Calu3 (cell line): ENCODE data around the gene ZBTB7B. TPM values are rescaled to one million over a fixed set of nuclear protein-coding genes. Genes with fewer than 3 reads are reported as not detected.
A peak's percentile ranks its signal among the peaks of the same experiment; 100 is the strongest.

Source experiments
- BruUV-seq: library from RNA; stranded (reverse); fragments of 400-500 nt; replicated peaks from 2 replicates; lab custom pipeline; 2021; lab: Mats Ljungman, UMichigan
- CTCF ChIA-PET: fragments of 300-600 bp; sonication (Branson Sonifier 250); formaldehyde crosslinking; loops from one replicate; lab custom pipeline; 2022; ENCODE audit warnings: antibody characterized with exemption; lab: Charles Lee
- DNase-seq: peaks from one replicate; pipeline ENCODE4 v3.0.0; 2022
- H3K27ac Mint-ChIP-seq: one replicate; pipeline ENCODE4 v1.8.0; 2022; ENCODE audit warnings: mixed read lengths; ENCODE audit not compliant: unreplicated experiment
- H3K27me3 Mint-ChIP-seq: one replicate; pipeline ENCODE4 v1.8.0; 2022; ENCODE audit warnings: mixed read lengths; ENCODE audit not compliant: unreplicated experiment
- H3K36me3 Mint-ChIP-seq: one replicate; pipeline ENCODE4 v1.8.0; 2022; ENCODE audit warnings: mild to moderate bottlenecking, moderate library complexity, mixed read lengths; ENCODE audit not compliant: insufficient read depth, unreplicated experiment
- H3K4me1 Mint-ChIP-seq: one replicate; pipeline ENCODE4 v1.8.0; 2022; ENCODE audit warnings: mild to moderate bottlenecking, low read depth, mixed read lengths; ENCODE audit not compliant: unreplicated experiment
- H3K4me3 Mint-ChIP-seq: one replicate; pipeline ENCODE4 v1.8.0; 2022; ENCODE audit warnings: mild to moderate bottlenecking, low read depth, moderate library complexity, mixed read lengths; ENCODE audit not compliant: unreplicated experiment
- H3K9me3 Mint-ChIP-seq: one replicate; pipeline ENCODE4 v1.8.0; 2022; ENCODE audit warnings: low read depth, mixed read lengths; ENCODE audit not compliant: unreplicated experiment
- intact Hi-C: fragments of 100-400 bp; cut with micrococcal nuclease; formaldehyde crosslinking; loops from one replicate; pipeline ENCODE4 v1.10.0; 2022; ENCODE audit not compliant: unreplicated experiment
- total RNA-seq: library from RNA; stranded (reverse); gene quantifications from 2 replicates; pipeline ENCODE4 v1.2.3, GENCODE V29; 2022
- TF ChIP-seq, protein P1 (sequence below): fragments of 200-600 bp; IDR thresholded peaks from one replicate; pipeline ENCODE4 v1.8.0; 2022; ENCODE audit warnings: antibody characterized with exemption; ENCODE audit not compliant: unreplicated experiment

ZBTB7B gene
- total RNA-seq, 1 experiment from 2014 or later: 64.7 TPM

DNA sequence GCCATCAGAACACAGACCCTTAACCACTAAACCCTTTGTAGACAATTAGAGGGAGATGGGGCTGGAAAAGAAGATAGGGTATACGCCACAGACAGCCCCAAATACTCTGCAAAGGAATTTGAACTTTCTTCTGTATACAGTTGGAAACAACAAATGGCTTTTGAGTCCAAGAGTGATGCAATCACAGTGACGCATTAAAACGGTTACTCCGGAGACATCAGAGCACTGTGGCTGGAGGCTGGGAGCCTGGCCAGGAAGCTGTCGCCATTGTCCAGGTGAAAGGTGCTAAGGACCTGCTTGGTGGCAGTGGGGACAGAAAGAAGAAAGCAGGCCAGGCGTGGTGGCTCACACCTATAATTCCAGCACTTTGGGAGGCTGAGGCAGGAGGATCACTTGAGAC lies 15.3 kb upstream of the ZBTB7B start:
- no peaks in the 10 kb centered on the region for H3K9me3 Mint-ChIP-seq
- BruUV-seq: no TSS peak
- TF ChIP-seq, protein P1, sequence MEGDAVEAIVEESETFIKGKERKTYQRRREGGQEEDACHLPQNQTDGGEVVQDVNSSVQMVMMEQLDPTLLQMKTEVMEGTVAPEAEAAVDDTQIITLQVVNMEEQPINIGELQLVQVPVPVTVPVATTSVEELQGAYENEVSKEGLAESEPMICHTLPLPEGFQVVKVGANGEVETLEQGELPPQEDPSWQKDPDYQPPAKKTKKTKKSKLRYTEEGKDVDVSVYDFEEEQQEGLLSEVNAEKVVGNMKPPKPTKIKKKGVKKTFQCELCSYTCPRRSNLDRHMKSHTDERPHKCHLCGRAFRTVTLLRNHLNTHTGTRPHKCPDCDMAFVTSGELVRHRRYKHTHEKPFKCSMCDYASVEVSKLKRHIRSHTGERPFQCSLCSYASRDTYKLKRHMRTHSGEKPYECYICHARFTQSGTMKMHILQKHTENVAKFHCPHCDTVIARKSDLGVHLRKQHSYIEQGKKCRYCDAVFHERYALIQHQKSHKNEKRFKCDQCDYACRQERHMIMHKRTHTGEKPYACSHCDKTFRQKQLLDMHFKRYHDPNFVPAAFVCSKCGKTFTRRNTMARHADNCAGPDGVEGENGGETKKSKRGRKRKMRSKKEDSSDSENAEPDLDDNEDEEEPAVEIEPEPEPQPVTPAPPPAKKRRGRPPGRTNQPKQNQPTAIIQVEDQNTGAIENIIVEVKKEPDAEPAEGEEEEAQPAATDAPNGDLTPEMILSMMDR: no peak
- no peak overlapping the region for H3K4me3 Mint-ChIP-seq
- no peak for DNase-seq
- CTCF ChIA-PET: interaction anchor here (0.9 kb wide), 1 partner anchor 31 kb away, joined by 3 read pairs; the partner anchor contains the start of gene PBXIP1
- H3K36me3 Mint-ChIP-seq: peaks cover 21% of the 10 kb centered on the region
- no peak overlapping the region for H3K27ac Mint-ChIP-seq
- H3K4me1 Mint-ChIP-seq: peaks cover 7% of the 10 kb centered on the region
- no peaks in the 10 kb centered on the region for H3K27me3 Mint-ChIP-seq
- intact Hi-C loops: no loop called here

DNA sequence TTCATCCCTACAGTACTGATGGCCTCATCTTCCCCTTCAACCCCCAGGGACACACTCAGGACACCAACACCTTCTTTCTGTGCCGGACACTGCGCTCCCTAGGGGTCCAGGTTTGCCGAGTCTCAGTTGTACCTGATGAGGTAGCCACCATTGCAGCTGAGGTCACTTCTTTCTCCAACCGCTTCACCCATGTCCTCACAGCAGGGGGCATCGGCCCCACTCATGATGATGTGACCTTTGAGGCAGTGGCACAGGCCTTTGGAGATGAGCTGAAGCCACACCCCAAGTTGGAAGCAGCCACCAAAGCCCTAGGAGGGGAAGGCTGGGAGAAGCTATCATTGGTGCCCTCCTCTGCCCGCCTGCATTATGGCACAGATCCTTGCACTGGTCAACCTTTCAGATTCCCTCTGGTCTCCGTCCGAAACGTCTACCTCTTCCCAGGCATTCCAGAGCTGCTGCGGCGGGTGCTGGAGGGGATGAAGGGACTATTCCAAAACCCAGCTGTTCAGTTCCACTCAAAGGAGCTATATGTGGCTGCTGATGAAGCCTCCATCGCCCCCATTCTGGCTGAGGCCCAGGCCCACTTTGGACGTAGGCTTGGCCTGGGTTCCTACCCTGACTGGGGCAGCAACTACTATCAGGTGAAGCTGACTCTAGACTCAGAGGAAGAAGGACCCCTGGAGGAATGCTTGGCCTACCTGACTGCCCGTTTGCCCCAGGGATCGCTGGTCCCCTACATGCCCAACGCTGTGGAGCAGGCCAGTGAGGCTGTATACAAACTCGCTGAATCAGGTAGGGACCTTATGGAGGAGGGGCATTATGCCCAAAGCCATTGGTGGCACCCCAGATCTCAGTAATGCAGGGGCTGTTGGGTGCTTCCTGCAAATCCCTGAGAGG lies 14.3 kb upstream of the ZBTB7B start:
- no peak for DNase-seq
- BruUV-seq: no TSS peak
- no peak overlapping the region for H3K27ac Mint-ChIP-seq
- TF ChIP-seq, protein P1: peak; percentile 18
- peaks cover 7% of the 10 kb centered on the region for H3K4me1 Mint-ChIP-seq
- H3K27me3 Mint-ChIP-seq: no peaks in the 10 kb centered on the region
- H3K4me3 Mint-ChIP-seq: no peak overlapping the region
- CTCF ChIA-PET: interaction anchor here (0.9 to 1.2 kb wide), 3 partner anchors 12 to 32 kb away, joined by 3 to 4 read pairs (median 4); partner anchors contain the start of gene PBXIP1
- no peaks in the 10 kb centered on the region for H3K9me3 Mint-ChIP-seq
- peaks cover 30% of the 10 kb centered on the region for H3K36me3 Mint-ChIP-seq
- intact Hi-C loops: no loop called here

DNA sequence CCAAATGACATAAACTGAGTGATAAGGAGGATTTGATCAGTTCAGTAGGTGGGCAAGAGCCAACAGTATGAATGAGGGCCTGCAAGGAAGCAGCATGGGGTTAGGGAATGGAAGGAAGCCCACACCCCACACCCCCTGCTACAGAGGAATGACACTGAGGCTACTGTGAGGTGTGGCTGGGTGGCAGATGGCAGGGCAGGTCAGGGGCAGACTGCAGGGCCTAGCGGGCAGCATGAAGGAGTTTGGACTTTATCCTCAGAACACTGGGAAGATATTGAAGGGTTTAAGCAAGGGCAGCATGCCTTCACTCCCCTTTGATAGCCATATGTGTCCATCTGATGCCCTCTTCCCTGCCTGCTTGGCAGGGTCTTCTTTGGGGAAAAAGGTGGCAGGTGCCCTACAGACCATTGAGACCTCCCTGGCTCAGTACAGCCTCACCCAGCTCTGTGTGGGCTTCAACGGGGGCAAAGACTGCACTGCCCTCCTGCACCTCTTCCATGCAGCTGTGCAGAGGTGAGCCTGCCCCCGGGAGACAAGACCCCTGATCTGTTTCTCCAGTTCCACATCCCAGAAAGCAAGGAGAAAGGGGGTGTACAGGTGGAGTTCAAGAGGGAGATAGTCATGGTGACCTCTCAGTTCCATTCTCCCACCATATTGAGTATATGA lies 13.3 kb upstream of the ZBTB7B start:
- Mint-ChIP-seq H3K4me3 (no peak overlapping the region), H3K9me3 (no peaks in the 10 kb centered on the region), H3K27ac (no peak overlapping the region), H3K27me3 (no peaks in the 10 kb centered on the region), H3K4me1 (peaks cover 1% of the 10 kb centered on the region), H3K36me3 (peaks cover 38% of the 10 kb centered on the region)
- DNase-seq: no peak
- intact Hi-C loops: no loop called here
- no TSS peak for BruUV-seq
- TF ChIP-seq, protein P1: no peak
- CTCF ChIA-PET: interaction anchor here (0.9 kb wide), 1 partner anchor 23 kb away, joined by 3 read pairs; no protein-coding TSS in a partner anchor

DNA sequence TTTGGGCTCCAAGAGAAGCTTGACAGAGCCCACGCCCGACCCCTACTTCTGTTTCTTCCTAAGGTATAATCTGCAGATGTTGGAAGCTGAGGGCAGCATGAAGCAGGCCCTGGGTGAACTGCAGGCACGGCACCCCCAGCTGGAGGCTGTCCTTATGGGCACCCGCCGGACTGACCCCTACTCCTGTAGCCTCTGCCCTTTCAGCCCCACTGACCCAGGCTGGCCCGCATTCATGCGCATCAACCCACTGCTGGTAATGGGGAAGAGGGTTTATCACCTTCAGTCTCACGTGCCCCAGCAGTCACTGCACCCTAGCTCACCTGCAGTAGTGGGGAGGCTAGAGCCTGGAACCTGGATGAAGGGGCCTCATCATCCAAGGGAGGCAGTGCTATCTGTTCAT lies 12.3 kb upstream of the ZBTB7B start:
- Mint-ChIP-seq H3K9me3 (no peaks in the 10 kb centered on the region), H3K27me3 (no peaks in the 10 kb centered on the region), H3K27ac (no peak overlapping the region), H3K4me3 (no peak overlapping the region), H3K4me1 (no peaks in the 10 kb centered on the region), H3K36me3 (peaks cover 39% of the 10 kb centered on the region)
- intact Hi-C loops: no loop called here
- BruUV-seq: no TSS peak
- no peak for DNase-seq
- TF ChIP-seq, protein P1: no peak
- CTCF ChIA-PET: interaction anchor here (0.9 kb wide), 1 partner anchor 24 kb away, joined by 3 read pairs; no protein-coding TSS in a partner anchor
